Glutamatergic neuron (in vitro differentiated cells): ENCODE results near the gene GTPBP6. TPM values are rescaled to one million over a fixed set of nuclear protein-coding genes. Genes with fewer than 3 reads are reported as not detected.

ENCODE experiments used
- DNase-seq: peaks from one replicate; pipeline ENCODE4 v3.0.0; 2022
- H3K27ac Mint-ChIP-seq: one replicate; pipeline ENCODE4 v1.8.0; 2020; ENCODE audit warnings: mild to moderate bottlenecking, mixed read lengths, inconsistent platforms; ENCODE audit not compliant: unreplicated experiment
- H3K27me3 Mint-ChIP-seq: one replicate; pipeline ENCODE4 v1.8.0; 2020; ENCODE audit warnings: mild to moderate bottlenecking, moderate library complexity, mixed read lengths, inconsistent platforms; ENCODE audit not compliant: unreplicated experiment
- H3K36me3 Mint-ChIP-seq: one replicate; pipeline ENCODE4 v1.8.0; 2020; ENCODE audit warnings: mild to moderate bottlenecking, mixed read lengths, inconsistent platforms; ENCODE audit not compliant: unreplicated experiment
- H3K4me1 Mint-ChIP-seq: one replicate; pipeline ENCODE4 v1.8.0; 2020; ENCODE audit warnings: mild to moderate bottlenecking, low read depth, mixed read lengths, inconsistent platforms; ENCODE audit not compliant: unreplicated experiment
- H3K4me3 Mint-ChIP-seq: one replicate; pipeline ENCODE4 v1.8.0; 2020; ENCODE audit warnings: mild to moderate bottlenecking, mixed read lengths, inconsistent platforms; ENCODE audit not compliant: unreplicated experiment
- H3K9me3 Mint-ChIP-seq: one replicate; pipeline ENCODE4 v1.8.0; 2020; ENCODE audit warnings: mild to moderate bottlenecking, moderate library complexity, mixed read lengths, inconsistent platforms; ENCODE audit not compliant: unreplicated experiment
- CTCF ChIP-seq: fragments of 200-600 bp; sonication (generic); IDR thresholded peaks from one replicate; pipeline ENCODE4 v1.5.0; 2021; ENCODE audit not compliant: partially characterized antibody, unreplicated experiment
- total RNA-seq: library from RNA; stranded (reverse); fragmentation: NEBNext Ultra II Directional; extraction: Animal tissue kit (Norgen Biotek cat#: 25700); gene quantifications from one replicate; pipeline ENCODE4 v1.2.1, GENCODE V29; 2021; ENCODE audit not compliant: unreplicated experiment

GTPBP6 gene
- total RNA-seq, 1 donor from 2014 or later = 52.3 TPM

DNA sequence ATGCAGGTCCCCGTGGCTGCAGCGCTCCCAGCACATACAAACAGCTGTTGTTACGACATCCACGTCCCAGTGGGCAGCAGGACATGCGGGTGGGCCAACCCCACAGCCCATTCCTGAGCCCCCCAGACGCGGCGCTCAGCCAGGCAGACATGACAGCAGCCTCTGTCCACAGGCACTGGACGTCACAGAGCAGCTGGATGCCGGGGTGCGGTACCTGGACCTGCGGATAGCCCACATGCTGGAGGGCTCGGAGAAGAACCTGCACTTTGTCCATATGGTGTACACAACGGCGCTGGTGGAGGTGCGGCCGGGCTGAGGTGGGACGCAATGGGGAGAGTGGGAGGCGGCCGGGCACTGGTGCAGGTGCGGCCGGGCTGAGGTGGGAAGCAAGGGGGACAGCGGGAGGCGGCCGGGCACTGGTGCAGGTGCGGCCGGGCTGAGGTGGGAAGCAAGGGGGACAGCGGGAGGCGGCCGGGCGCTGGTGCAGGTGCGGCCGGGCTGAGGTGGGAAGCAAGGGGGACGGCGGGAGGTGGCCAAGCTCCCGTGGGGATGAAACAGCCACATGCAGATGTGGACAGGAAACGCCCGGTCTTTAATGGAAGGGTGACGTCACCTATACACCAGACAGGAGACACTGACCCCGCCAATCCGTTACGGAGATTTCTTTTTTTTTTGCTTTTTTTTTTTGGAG, 28.0 kb downstream of the GTPBP6 start:
- TF ChIP-seq CTCF = no peak
- H3K36me3 Mint-ChIP-seq = peaks cover 6% of the 10 kb centered on the region
- H3K27ac Mint-ChIP-seq = no peak overlapping the region
- peaks cover 5% of the 10 kb centered on the region for H3K27me3 Mint-ChIP-seq
- no peaks in the 10 kb centered on the region for H3K4me1 Mint-ChIP-seq
- H3K9me3 Mint-ChIP-seq = peaks cover 4% of the 10 kb centered on the region
- H3K4me3 Mint-ChIP-seq = no peak overlapping the region
- no peak for DNase-seq

GRCh38 chrX:288561-288991, 30.0 kb downstream of the GTPBP6 start:
- TF ChIP-seq CTCF = no peak
- Mint-ChIP-seq H3K4me1 (no peaks in the 10 kb centered on the region), H3K9me3 (peaks cover 8% of the 10 kb centered on the region), H3K27ac (no peak overlapping the region), H3K27me3 (peaks cover 3% of the 10 kb centered on the region), H3K36me3 (peaks cover 4% of the 10 kb centered on the region), H3K4me3 (no peak overlapping the region)
- DNase-seq = no peak

DNA sequence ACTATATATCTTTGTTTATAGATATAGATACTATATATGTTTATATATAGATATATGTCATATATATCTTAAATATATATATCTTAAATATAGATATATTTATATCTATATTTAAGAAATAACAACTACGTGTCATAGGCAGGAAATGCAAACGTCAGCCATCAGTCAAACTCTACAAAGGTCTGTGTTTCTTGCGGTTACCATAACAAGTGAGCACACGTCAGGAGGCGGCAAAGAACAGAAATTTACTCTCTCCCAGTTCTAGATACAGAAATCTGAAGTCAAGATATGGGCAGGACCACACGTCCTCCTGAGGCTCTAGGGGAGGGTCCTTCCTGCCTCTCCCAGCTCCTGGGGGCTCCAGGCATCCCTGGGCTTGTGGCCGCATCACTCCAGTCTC, 30.9 kb downstream of the GTPBP6 start:
- H3K27ac Mint-ChIP-seq = no peak overlapping the region
- no peak for DNase-seq
- no peaks in the 10 kb centered on the region for H3K36me3 Mint-ChIP-seq
- peaks cover 5% of the 10 kb centered on the region for H3K9me3 Mint-ChIP-seq
- H3K27me3 Mint-ChIP-seq = no peaks in the 10 kb centered on the region
- H3K4me1 Mint-ChIP-seq = no peaks in the 10 kb centered on the region
- H3K4me3 Mint-ChIP-seq = no peak overlapping the region
- no peak for TF ChIP-seq CTCF

DNA sequence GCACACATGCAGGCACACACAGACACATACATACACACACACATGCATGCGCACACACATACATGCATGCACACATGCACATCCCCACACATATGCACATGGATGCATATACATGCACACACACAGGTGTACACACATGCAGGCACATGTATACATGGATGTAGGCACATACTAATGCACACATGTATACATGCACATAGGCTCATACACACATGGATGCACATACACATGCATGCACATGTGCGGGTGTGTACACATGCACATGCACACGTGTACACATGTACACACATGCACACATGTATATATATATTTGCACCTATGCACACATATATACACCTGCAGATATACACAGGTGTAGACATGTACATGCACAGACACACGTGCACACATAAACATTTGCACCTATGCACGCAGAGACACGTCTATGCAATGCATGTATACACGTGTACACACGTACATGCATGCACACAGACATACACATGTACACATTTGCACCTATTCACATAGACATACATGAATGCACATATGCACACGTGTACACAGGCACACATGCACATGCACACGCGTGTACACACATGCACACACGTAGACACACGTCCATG, 33.4 kb downstream of the GTPBP6 start:
- Mint-ChIP-seq H3K36me3 (no peaks in the 10 kb centered on the region), H3K27ac (no peak overlapping the region), H3K9me3 (peaks cover 5% of the 10 kb centered on the region), H3K27me3 (no peaks in the 10 kb centered on the region), H3K4me1 (no peaks in the 10 kb centered on the region), H3K4me3 (no peak overlapping the region)
- no peak for DNase-seq
- TF ChIP-seq CTCF = no peak
